ENCODE results near the gene POLD2. TPM values are rescaled to one million over a fixed set of nuclear protein-coding genes. Genes with fewer than 3 reads are reported as not detected.
A peak's percentile ranks its signal among the peaks of the same experiment; 100 is the strongest.
"Not testable (repeated sequence)": the region's sequence is repeated elsewhere in the genome, so short reads cannot be mapped to it uniquely, and the experiment has no call there.

Gene POLD2
- total RNA-seq, 1 donor from 2014 or later: 259 TPM

- intact Hi-C loops (cut with micrococcal nuclease): no loop called here
- Mint-ChIP-seq H3K4me3 (no peak overlapping the region), H3K9me3 (no peaks in the 10 kb centered on the region), H3K36me3 (ENCODE audit: low read depth) (no peaks in the 10 kb centered on the region), H3K27me3 (peaks cover 3% of the 10 kb centered on the region), H3K4me1 (no peaks in the 10 kb centered on the region), H3K27ac (no peak overlapping the region)
- no peak for DNase-seq
Measured at GRCh38 chr7:44136731-44137130, 13.4 kb upstream of the POLD2 start.

GRCh38 chr7:44134943-44135628, 11.7 kb upstream of the POLD2 start:
- H3K36me3 Mint-ChIP-seq (ENCODE audit: low read depth): no peaks in the 10 kb centered on the region
- H3K4me3 Mint-ChIP-seq: no peak overlapping the region
- H3K4me1 Mint-ChIP-seq: no peaks in the 10 kb centered on the region
- DNase-seq: no peak
- intact Hi-C loops (cut with micrococcal nuclease): no loop called here
- peaks cover 3% of the 10 kb centered on the region for H3K27me3 Mint-ChIP-seq
- no peaks in the 10 kb centered on the region for H3K9me3 Mint-ChIP-seq
- H3K27ac Mint-ChIP-seq: no peak overlapping the region

DNA sequence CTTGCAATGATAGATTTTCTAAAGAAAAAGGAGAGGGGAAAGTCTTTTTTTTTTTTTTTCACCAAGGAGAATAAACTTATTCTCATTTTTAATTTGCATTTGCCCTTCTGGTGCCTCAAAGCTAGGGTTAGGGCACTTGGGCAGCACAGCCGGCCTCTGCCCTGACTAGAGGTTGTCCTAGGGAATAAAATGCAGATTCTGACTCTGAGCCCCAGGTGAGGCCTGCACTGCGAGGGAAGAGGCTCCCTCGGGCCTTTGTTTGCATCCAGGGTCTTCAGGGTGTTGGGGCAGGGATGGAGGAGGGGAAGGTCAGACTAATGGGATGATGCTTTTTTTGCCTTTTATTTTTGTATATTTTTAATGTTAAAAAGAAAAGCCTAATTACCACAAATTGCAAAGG, 9.9 kb upstream of the POLD2 start:
- intact Hi-C loops (cut with micrococcal nuclease): no loop called here
- Mint-ChIP-seq H3K9me3 (no peaks in the 10 kb centered on the region), H3K27ac (no peak overlapping the region), H3K4me1 (no peaks in the 10 kb centered on the region), H3K36me3 (ENCODE audit: low read depth) (no peaks in the 10 kb centered on the region), H3K4me3 (no peak overlapping the region), H3K27me3 (peaks cover 3% of the 10 kb centered on the region)
- no peak for DNase-seq

GRCh38 chr7:44132039-44132438, 8.7 kb upstream of the POLD2 start:
- no peak overlapping the region for H3K4me3 Mint-ChIP-seq
- intact Hi-C loops (cut with micrococcal nuclease): no loop called here
- no peak overlapping the region for H3K27ac Mint-ChIP-seq

DNA sequence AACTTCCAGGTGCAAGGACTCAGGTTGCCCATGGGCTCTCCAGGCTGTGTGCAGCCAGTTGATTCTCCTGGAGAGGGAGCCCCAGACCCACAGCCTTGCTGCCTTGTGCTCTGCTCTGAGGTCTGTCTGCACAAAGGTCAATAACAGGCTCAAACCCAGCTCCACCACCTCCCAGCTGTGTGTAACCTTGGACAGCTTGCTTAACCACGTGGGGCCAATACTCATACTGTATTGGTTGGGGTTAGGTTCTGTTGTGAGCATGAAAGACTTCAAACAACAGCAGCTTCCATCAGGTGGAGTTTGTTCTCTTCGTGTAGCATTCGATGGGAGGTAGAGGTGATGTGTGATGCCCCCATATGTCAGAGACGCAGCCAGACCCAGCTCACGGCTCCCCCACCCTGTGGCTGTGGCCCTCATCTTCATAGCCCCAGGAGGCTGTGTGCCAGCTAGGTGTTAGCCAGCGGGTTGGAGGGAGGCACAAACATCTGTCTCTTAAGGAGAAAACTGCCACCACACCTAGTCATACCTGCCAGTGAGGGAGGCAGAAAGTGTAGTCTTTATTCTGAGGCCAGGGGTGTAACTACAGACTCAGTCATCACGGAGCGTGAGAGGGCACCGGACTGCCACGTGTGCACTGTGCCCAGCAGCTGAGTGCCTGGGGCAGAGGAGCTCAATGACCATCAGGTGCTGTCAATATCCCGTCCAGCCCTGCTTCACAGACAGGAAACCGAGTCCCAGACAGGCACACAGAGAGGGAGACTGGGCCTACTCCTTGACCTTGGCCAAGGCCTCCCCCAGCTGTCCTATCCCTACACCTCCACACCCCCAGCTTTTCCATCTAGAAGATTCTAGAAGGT, 8.1 kb upstream of the POLD2 start:
- intact Hi-C loops (cut with micrococcal nuclease): no loop called here
- DNase-seq: no peak
- Mint-ChIP-seq H3K9me3 (peaks cover 5% of the 10 kb centered on the region), H3K4me1 (no peaks in the 10 kb centered on the region), H3K36me3 (ENCODE audit: low read depth) (no peaks in the 10 kb centered on the region), H3K4me3 (no peak overlapping the region), H3K27me3 (peaks cover 12% of the 10 kb centered on the region), H3K27ac (no peak overlapping the region)

More at GRCh38 chr7:44132039-44132438, 8.7 kb upstream of the POLD2 start:
- Mint-ChIP-seq H3K27me3 (peaks cover 8% of the 10 kb centered on the region), H3K9me3 (peaks cover 5% of the 10 kb centered on the region), H3K36me3 (ENCODE audit: low read depth) (no peaks in the 10 kb centered on the region), H3K4me1 (no peaks in the 10 kb centered on the region)
- no peak for DNase-seq

DNA sequence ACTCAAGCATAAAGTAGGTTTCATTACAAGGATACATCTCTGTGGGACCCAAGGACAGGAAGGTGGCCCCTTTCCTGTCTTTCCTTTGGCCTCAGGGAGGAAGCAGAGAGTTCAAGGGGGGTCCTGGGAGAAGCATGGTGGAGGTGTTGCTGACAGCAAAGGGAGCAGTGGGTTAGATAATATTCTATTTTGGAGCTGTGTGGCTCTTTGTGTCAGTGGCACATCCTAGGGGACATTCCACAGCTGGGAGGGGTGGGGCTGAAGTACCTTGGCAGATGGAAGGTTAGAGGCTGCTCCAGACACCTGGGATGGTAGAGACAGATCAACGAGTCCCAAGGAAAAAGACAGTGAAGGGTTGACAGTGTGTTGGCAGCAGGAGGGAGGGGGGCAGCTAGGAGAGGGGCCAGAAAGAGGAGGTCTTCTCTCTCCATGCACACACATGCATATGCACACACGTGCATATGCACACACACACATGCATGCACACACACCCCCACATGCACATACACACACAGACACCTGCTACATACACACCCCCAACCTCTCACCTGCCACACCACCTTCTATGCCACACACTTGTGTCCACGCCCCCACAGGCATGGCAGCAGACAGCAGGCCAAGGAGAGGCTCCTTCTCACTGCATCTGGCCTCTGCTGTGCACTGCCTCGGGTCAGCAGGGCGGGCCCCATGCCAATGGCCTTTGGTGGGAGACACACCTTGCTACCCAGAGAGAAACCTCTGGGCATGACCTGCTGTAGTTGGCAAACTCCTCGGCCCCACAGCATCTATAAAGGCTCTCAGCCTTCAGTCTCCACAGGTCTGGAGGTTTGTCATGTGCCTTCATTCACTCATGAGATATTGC, 5.6 kb upstream of the POLD2 start:
- no peak overlapping the region for H3K4me3 Mint-ChIP-seq
- intact Hi-C loops (cut with micrococcal nuclease): no loop called here
- no peaks in the 10 kb centered on the region for H3K36me3 Mint-ChIP-seq (ENCODE audit: low read depth)
- H3K4me1 Mint-ChIP-seq: peaks cover 3% of the 10 kb centered on the region
- peaks cover 17% of the 10 kb centered on the region for H3K27me3 Mint-ChIP-seq
- H3K27ac Mint-ChIP-seq: no peak overlapping the region
- peaks cover 5% of the 10 kb centered on the region for H3K9me3 Mint-ChIP-seq
- DNase-seq: no peak

GRCh38 chr7:44127161-44127560, 3.8 kb upstream of the POLD2 start:
- DNase-seq: no peak
- peaks cover 8% of the 10 kb centered on the region for H3K4me1 Mint-ChIP-seq
- H3K4me3 Mint-ChIP-seq: no peak overlapping the region
- intact Hi-C loops (cut with micrococcal nuclease): no loop called here
- no peak overlapping the region for H3K27ac Mint-ChIP-seq
- peaks cover 17% of the 10 kb centered on the region for H3K27me3 Mint-ChIP-seq
- peaks cover 6% of the 10 kb centered on the region for H3K36me3 Mint-ChIP-seq (ENCODE audit: low read depth)
- H3K9me3 Mint-ChIP-seq: peaks cover 5% of the 10 kb centered on the region

DNA sequence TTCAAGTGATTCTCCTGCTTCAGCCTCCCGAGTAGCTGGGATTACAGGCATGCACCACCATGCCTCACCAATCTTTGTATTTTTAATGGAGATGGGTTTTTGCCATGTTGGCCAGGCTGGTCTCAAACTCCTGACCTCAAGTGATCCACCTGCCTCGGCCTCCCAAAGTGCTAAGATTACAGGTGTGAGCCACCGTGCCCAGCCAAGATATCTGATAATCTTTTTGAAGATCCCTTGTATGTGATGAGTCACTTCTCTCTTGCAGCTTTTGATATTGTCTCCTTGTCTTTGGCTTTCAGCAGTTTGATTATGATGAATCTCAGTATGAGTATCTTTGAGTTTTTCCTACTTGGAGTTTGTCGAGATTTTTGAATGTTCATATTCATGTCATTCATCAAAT, 3.2 kb upstream of the POLD2 start:
- H3K27ac Mint-ChIP-seq; intact Hi-C loops (cut with micrococcal nuclease); H3K4me3 Mint-ChIP-seq; DNase-seq; H3K9me3 Mint-ChIP-seq: not testable (repeated sequence)
- Mint-ChIP-seq H3K27me3 (peaks cover 17% of the 10 kb centered on the region), H3K4me1 (peaks cover 12% of the 10 kb centered on the region), H3K36me3 (ENCODE audit: low read depth) (peaks cover 10% of the 10 kb centered on the region)

GRCh38 chr7:44124822-44125202, 1.5 kb upstream of the POLD2 start:
- Mint-ChIP-seq H3K27me3 (peaks cover 17% of the 10 kb centered on the region), H3K4me3 (peak overlapping the region; percentile 27), H3K27ac (no peak overlapping the region), H3K4me1 (peaks cover 21% of the 10 kb centered on the region), H3K36me3 (ENCODE audit: low read depth) (peaks cover 27% of the 10 kb centered on the region), H3K9me3 (peaks cover 5% of the 10 kb centered on the region)
- intact Hi-C loops (cut with micrococcal nuclease): loop anchor here (5.0 kb wide), 1 partner anchor 77 kb away; the partner anchor contains the start of gene YKT6
- no peak for DNase-seq

DNA sequence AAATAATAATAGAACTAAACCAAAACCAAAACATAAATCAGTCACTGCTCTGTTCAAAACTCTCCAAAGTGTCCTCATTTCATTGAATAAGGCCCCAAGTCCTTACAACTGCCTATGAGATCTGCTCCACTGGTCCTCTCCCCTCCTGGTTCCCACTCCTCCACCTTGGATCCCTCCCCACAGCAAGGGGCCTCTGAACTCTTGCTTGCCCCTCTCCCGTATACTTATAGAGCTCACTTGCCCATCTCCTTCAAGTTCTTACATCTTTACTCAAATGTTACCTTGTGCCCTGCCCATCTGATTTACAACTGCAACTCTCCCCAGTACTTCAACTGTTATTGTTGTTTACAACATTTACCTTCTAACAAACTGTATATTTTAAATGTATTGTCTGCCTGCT, 819 bp downstream of the POLD2 start:
- intact Hi-C loops (cut with micrococcal nuclease): loop anchor here (5.0 kb wide), 1 partner anchor 80 kb away; the partner anchor contains the start of gene YKT6
- Mint-ChIP-seq H3K27ac (peak overlapping the region; percentile 84), H3K4me1 (peaks cover 27% of the 10 kb centered on the region), H3K4me3 (peak overlapping the region; percentile 88), H3K9me3 (peaks cover 1% of the 10 kb centered on the region), H3K36me3 (ENCODE audit: low read depth) (peaks cover 46% of the 10 kb centered on the region), H3K27me3 (peaks cover 13% of the 10 kb centered on the region)
- no peak for DNase-seq

DNA sequence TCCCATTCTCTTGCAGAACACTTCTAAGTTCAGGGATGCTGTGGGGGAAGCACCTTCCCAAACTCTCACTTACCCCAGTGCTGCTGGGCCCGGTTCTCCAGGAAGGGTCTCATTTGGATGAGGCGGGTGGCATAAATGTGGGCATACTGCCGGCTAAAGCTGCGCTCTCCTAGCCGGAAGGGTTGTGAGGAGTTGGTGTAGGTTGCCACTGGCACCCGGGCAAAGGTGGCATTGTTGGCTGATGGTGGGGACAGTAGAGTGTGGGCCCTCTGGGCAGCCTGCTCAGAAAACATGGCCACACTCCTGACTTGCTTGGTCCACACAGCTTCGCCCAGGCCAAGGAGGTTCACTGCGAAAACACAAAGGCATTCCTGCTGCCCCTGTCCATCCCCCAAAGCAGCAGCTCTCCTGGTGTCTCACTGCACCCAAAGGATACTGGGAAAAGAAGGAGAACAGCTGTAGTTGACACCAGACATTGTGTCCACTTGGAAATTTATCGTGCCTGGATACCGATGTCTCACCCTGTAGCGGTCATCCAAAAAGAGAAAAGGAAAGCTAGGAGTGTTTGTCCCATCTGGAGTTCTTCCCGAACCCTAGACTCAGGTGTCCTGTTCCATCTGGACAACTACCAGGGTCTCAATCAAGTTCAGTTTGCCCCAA, 1.5 kb downstream of the POLD2 start:
- intact Hi-C loops (cut with micrococcal nuclease): loop anchor here (5.0 kb wide), 1 partner anchor 80 kb away; the partner anchor contains the start of gene YKT6
- H3K4me3 Mint-ChIP-seq: peak overlapping the region; percentile 88
- H3K27ac Mint-ChIP-seq: no peak overlapping the region
- H3K36me3 Mint-ChIP-seq (ENCODE audit: low read depth): peaks cover 50% of the 10 kb centered on the region
- no peaks in the 10 kb centered on the region for H3K9me3 Mint-ChIP-seq
- no peak for DNase-seq
- H3K4me1 Mint-ChIP-seq: peaks cover 27% of the 10 kb centered on the region
- H3K27me3 Mint-ChIP-seq: peaks cover 9% of the 10 kb centered on the region

GRCh38 chr7:44120395-44120794, 3.0 kb downstream of the POLD2 start:
- intact Hi-C loops (cut with micrococcal nuclease): loop anchor here (5.0 kb wide), 1 partner anchor 82 kb away; the partner anchor contains the start of gene YKT6

DNA sequence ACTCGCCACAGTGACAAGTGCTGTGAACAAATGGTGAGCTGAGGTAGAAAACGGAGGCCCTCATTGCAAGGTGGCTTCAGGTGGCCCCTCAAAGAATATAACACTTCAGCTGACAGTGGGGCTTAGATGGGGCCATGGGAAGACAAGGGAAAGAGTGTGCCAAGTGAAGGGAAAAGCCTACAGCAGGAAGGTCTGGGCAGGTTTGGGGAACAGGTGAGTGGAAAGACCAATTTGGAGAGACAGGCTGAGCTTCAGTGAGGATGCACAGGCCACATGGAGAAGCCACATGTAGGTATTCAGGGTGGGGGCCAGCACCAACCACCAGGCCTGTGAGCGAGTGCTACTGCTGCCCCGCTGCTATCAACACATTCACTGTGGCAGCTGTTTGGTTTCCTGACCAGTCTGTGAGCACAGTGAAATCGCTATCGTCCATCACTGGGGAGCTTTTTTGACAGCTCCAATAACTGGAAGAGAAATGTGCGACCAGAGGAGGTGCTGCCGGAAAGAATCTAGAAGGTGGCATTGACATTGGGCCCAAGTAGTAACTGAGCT, 3.4 kb downstream of the POLD2 start:
- Mint-ChIP-seq H3K9me3 (no peaks in the 10 kb centered on the region), H3K36me3 (ENCODE audit: low read depth) (peaks cover 53% of the 10 kb centered on the region), H3K27ac (no peak overlapping the region), H3K27me3 (peaks cover 2% of the 10 kb centered on the region), H3K4me1 (peaks cover 27% of the 10 kb centered on the region), H3K4me3 (no peak overlapping the region)
- intact Hi-C loops (cut with micrococcal nuclease): loop anchor here (5.0 kb wide), 1 partner anchor 82 kb away; the partner anchor contains the start of gene YKT6
- no peak for DNase-seq

More at GRCh38 chr7:44120395-44120794, 3.0 kb downstream of the POLD2 start:
- Mint-ChIP-seq H3K27ac (no peak overlapping the region), H3K4me1 (peaks cover 27% of the 10 kb centered on the region), H3K9me3 (no peaks in the 10 kb centered on the region), H3K4me3 (no peak overlapping the region), H3K27me3 (peaks cover 3% of the 10 kb centered on the region), H3K36me3 (ENCODE audit: low read depth) (peaks cover 50% of the 10 kb centered on the region)
- no peak for DNase-seq
